Stimulated activated CD4-positive, alpha-beta T cell treated with anti-CD3 and anti-CD28 coated beads, Interleukin-1b, Interleukin-23, amount 100 ng/mL, for 4 hours (primary cell): Measurements from ENCODE around the gene ASAP2.

Experiments
- DNase-seq, 2 donors: peaks; one replicate each; pipeline ENCODE4 v3.0.0-alpha.2; 2020; ENCODE audit warnings: low read depth in 2 of 2

ASAP2 gene

DNA sequence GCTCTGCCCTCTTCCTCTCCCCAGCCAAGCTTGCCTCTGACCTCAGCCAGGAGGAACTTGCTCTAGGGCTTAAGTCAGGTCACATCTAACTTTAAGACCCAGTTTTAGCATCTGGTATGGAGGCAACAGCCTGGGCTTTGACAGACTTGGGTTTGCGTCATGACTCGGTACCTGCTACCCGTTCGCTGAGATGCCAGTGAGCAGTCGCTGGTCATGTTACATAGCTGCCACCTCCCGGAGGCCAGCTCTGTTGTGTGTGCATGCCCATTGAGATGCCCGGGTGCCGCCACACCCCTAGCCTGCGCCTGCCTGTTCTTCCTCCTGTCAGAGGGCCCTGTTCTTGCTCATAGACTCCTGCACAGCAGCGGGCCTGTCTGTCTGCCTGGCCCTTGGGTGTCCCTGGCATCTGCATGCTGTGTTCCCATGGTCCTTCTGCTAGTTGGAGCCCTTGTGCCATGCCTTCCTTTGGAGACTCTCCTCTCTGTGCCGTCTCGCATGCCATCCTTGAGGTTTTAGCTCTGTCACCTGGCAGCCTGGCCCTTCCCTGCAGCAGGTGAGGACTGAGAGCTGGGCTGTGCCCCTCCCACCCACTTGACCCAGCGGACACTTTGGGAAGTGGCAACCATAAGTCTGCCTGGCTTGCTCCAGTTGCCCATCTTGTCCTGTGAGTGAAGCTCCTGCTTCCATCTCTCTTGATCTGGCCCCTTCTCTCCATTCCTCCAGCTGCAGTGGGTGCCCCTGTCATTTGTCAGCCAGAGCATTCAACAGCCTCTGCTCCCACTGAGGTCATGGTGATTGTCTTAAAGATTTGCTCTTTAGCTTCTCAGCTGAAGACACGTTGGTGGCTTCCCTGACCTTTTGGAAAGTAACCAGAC, 24.9 kb downstream of the ASAP2 start:
- no peak for DNase-seq

GRCh38 chr2:9232166-9232479, 25.5 kb downstream of the ASAP2 start:
- DNase-seq: no peak

GRCh38 chr2:9232886-9233285, 26.3 kb downstream of the ASAP2 start:
- no peak for DNase-seq

GRCh38 chr2:9234680-9235146, 28.1 kb downstream of the ASAP2 start:
- DNase-seq: no peak

- no peak for DNase-seq
Observed at GRCh38 chr2:9235147-9236044, 28.8 kb downstream of the ASAP2 start.

DNA sequence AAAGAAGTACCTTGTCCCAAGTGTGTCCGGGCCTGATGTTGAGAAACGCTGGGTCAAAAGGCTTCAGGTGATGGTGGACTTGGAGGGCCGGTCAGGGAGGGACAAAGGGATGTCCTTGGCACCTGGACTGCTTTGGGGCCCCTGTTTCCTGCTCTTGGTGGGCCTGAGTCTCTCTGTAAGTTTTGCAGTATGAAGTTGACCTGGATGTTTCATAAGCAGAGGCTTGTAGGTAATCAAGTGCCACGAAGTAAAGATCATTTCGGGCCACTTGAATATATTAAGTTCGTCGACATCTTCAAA, 29.4 kb downstream of the ASAP2 start:
- no peak for DNase-seq

GRCh38 chr2:9236867-9237266, 30.3 kb downstream of the ASAP2 start:
- no peak for DNase-seq

DNA sequence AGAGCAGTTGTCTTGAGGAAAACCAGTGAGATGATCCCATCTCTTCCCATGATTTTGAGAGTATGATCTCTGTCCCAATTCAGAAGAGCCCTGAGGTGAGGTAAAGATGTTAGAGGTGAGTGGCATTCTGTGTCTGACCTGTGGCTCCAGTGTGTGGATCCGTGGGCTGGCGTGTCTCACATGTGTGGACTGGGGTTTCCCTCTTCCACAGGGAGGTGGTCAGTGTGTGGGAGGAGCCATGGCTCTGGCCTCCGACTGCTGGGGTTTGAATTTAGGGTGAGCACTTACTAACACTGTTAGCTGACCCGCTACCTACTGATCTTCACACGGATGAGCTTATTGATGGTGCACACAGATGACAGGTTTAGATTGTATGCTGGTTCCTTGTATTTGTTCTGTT, 31.2 kb downstream of the ASAP2 start:
- no peak for DNase-seq

DNA sequence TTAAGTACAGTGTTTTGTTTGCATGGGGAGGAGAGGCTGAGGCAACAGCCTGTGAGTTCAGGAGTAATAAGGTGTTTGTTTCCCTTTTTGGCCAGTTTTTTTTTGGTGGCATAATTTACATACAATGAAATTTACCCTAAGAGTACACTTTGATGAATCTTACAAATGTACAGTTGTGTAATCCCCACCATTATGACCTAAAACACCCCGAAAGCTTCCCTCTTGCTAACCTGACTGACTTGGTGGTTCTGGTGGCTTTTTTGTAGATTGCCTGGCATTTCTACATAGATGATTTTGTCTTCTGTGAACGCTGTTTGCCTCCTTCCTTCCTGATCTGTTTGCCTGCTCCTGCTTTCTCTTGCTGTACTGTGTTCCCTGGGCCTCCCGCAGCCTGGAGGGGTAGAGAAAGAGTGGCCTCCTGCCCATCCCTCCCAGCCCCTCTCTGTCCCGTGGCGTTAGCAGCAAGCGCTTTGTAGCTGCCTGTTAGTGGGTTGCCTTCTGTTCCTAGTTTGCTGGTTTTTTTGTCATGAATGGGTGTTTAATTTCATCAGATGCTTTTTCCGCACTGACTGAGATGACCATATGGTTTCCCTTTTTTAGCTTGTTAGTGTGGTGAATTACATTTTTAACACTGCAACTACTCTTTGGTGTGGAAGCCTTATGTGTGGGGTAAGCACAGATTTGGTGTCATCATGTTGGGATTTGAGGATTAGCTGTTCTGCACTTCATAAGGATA, 32.1 kb downstream of the ASAP2 start:
- no peak for DNase-seq

GRCh38 chr2:9239616-9240015, 33.0 kb downstream of the ASAP2 start:
- DNase-seq: no peak

- no peak for DNase-seq
Observed at GRCh38 chr2:9240745-9241144, 34.1 kb downstream of the ASAP2 start.

GRCh38 chr2:9241233-9241632, 34.6 kb downstream of the ASAP2 start:
- DNase-seq: no peak

- DNase-seq: no peak
Observed at GRCh38 chr2:9243357-9243756, 36.7 kb downstream of the ASAP2 start.

DNA sequence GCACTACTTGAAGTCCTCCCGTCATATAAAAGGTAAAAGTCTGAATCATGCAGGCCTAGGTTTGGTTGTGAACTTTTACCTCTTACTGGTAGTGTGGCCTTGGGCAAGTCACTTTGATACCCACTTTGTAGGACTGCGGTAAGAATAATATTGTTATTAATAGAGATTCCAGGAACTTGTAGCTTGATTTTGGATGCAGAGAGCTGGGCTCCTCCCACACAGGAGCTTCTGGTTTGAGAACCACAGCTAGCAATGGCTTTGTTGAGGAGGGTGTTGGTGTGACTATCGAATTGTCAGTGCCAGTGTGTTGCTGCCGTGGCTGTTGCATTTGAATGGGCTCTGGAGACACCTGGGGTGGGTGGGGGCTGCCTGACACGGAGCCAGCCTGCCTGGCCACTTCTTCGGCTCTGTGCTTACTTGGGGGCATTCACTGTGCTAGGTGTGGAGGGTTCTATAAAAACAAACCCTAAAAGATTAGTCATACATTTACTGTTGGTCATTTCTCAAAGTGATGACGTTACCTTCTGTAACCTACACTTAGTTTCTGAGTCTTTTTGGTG, 38.5 kb downstream of the ASAP2 start:
- no peak for DNase-seq

GRCh38 chr2:9247177-9247576, 40.6 kb downstream of the ASAP2 start:
- no peak for DNase-seq

DNA sequence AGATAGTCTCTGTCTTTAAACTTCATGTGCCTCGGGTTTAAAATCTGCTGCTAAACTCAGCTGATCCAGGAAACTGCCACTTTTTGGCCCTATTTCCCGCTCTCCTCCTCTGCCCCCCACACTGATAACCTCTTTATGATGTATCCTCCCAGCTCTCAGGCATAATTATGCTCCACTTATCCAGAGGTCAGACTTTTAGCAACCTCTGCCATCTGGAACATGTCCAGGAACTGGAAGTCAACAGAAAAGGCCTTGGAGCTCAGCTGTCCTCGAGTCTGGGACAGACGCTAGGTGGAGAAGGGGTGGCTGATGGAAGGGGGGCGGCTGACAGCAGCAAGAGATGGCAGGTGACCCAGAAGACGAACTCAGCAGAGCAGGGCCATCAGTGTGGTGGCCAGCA, 41.2 kb downstream of the ASAP2 start:
- no peak for DNase-seq

GRCh38 chr2:9248363-9248762, 41.8 kb downstream of the ASAP2 start:
- no peak for DNase-seq

GRCh38 chr2:9249020-9249800, 42.6 kb downstream of the ASAP2 start:
- no peak for DNase-seq

GRCh38 chr2:9250091-9250490, 43.5 kb downstream of the ASAP2 start:
- DNase-seq: no peak

DNA sequence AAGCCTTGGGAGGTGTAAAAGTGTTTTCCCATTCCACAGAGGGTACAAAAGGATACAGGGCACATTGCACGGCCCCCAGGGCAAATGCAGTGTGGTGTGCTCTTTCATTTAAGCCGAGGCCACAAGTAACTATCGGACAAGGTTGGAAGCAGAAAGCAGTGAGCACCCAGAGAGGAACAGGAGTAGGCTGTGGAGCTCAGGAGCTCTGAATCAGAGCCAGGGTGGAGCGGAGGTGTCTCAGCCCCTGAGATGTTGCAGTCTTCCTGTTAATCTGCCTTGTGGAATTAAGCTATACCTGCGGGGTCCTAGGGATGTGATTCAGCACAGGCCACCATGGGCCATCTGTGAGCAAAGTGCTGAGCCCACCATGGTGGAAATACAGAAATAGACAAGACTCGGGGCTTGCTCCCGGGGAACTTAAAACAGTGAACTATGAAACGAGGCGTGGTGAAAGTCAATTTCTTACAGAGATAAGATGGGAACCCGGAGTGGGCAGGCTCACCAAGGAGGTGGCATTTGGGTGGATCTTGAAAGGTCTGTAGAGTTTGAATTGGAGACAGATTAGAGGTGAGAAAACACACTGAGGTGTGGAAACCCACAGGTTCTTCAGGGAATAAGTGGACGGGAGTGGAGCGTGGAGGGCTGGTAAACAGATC, 44.0 kb downstream of the ASAP2 start:
- no peak for DNase-seq
